Retina (tissue), 1 donor: ENCODE data around the gene ADAMTS6.
"Not testable (repeated sequence)": the region's sequence is repeated elsewhere in the genome, so short reads cannot be mapped to it uniquely, and the experiment has no call there.

ENCODE experiments used
- DNase-seq: peaks from one replicate; pipeline ENCODE4 v3.0.0-alpha.2; 2016

Gene ADAMTS6

GRCh38 chr5:65462139-65462705, 19.5 kb downstream of the ADAMTS6 start:
- DNase-seq: no peak

DNA sequence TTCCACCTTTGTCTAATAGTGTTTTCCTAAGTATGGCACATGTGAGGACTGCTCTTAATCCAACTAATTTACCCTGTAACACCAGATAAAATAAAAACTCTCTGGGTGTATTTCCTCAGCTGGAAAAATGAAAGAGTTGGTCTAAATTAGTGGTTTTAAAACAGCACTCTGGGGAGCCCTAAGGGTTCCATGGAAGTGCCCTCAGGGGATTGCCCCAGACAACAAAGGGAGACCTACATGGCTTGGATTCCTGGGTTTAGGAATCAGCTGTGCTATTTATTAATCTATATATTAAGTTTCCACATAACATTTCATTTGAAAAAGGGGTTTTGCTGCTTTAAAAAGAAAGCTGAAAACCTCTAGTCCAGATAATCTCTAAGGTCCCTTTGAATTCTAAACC, 20.2 kb downstream of the ADAMTS6 start:
- no peak for DNase-seq

DNA sequence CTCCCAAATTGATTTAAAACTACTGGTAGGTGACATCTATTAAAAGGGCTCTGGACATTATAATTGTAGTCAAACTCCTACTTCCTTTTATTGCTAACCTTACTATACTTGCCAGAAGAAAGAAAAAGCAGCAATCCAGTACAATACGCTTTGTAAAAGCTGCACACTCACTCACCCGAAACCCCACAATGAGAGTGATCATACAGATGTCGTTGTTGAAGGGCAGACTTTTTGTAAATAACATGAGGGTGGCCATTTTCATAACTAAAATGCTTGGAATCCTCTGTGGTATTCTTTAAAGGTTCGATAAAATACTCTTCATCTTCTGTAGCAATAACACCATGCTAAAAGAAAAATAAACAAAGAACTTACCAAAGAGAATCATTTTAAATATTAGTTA, 21.7 kb downstream of the ADAMTS6 start:
- DNase-seq: no peak

- DNase-seq: no peak
These were observed 26.7 kb downstream of the ADAMTS6 start for GRCh38 chr5:65455064-65455463.

GRCh38 chr5:65451436-65451835, 30.3 kb downstream of the ADAMTS6 start:
- DNase-seq: no peak

- DNase-seq: no peak
These were observed 35.0 kb downstream of the ADAMTS6 start for GRCh38 chr5:65446682-65447081.

DNA sequence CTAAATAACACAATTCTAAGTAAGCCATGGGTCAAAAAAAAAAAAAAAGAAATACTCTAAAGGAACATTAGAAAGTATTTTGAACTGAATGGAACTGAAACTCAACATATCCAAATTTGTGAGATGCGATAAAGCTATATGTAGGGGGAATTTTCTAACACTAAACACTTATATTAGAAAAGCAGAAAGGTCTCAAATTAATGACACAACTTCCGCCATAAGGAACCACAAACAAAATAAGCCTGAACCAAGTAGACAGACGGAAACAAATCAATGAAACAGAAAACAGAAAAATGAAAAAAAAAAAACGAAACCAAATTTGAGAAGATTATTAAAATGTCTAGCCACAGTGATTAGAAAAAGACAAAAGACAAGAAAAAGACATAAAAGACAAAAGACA, 39.9 kb downstream of the ADAMTS6 start:
- no peak for DNase-seq

DNA sequence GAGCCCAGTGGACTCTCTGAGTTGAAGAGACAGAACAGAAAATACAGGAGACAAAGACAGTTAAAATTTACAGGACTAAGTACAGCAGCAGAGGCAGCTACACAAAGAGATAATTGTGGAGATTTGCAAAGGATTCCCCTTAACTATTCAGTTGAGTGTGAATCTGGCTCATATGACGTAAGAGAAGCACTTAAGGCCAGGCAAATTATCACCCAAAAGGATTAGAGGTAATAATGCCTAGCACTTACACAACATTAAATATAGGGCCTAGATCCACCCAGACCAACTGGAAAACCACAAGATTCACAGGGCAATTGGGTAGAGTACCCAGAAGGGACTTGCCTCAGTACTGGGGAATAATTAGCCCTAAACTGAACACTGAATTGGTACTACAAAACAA, 41.3 kb downstream of the ADAMTS6 start:
- DNase-seq: no peak

GRCh38 chr5:65434122-65434521, 47.6 kb downstream of the ADAMTS6 start:
- DNase-seq: no peak

GRCh38 chr5:65426656-65427055, 55.1 kb downstream of the ADAMTS6 start:
- DNase-seq: no peak

DNA sequence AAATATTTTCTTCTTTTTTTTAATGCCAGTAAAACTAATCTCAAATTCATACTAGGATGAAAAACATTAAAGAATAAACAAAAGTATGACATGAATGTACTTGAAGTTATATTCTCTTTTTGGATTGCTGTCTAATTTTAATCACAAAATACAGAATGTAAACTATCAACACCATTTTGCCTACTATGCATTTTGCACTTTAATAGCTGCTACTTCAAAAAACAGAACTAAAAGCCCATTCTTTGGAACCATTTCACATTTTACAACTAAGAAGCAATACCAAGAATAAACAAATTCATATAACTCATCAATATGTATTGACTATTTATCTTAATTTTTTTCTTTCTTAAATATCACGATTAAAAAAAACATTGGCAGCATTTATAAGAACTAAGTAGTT, 58.1 kb downstream of the ADAMTS6 start:
- DNase-seq: no peak

DNA sequence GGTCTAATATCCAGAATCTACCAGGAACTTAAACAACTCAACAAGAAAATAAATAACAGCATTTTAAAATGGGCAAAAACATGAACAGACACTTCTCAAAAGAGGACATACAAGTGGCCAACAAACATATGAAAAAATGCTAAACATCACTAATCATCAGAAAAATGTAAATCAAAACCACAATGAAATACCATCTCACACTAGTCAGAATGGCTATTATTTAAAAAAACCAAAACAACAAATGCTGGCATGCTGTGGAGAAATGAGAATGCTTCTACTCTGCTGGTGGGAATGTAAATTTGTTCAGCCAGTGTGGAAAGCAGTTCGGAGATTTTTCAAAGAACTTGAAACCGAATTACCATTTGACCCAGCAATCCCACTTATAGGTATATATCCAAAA, 63.1 kb downstream of the ADAMTS6 start:
- DNase-seq: no peak

DNA sequence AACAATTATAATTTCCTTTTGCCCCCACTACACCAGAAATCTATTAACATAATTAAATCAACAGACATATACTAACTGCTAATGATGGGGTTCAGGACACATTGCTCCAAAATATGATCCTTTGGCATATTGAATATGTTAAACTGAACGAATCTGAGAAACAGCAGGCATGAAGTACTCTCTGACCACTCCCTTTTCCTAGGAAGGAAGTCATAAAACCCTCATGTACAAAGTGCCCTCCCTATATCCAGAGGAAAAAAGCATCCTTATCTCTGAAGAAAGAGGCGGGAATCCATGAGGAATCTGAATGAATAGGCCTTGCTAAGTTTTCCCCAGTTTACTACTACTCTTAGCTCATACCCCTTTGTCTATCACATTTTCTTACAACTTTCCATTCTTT, 67.9 kb downstream of the ADAMTS6 start:
- no peak for DNase-seq

DNA sequence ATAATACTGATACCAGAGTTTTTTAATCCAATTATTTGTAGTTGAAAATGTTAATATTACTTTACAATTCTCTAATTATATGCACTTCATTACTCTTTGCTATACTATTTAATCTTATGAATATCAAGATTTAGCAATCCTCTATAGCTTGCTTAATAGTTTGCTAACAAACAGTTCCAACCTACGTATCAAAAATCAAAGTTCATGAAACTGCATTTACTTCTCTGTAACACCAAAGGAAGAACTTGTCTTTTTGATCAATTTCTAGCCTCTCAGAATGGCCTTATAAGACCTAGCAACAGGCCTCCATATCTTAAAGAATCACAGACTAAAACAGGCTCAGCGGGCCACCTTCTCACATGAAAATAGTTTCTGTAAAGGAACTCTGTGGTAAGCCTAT, 68.9 kb downstream of the ADAMTS6 start:
- DNase-seq: no peak

DNA sequence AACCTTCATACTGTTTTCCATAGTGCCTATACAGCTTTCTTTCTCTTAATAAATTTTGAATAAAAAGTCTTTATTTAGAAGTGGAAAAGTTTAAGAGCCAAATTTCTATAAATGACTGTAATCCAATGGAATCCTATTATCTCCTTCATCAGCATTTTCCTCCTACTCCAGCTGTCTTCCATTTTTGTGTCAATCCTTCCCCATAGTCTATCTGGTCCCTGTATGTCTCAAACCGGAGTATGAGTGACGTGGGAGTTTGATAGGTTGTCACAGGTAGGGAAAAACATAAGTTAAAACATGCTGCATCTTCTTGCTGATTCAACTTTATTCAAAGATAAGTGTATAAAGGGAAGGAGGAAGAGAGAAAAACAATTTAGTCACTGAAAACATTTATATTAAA, 70.4 kb downstream of the ADAMTS6 start:
- no peak for DNase-seq

- no peak for DNase-seq
These were observed 86.1 kb downstream of the ADAMTS6 start for GRCh38 chr5:65395526-65396155.

DNA sequence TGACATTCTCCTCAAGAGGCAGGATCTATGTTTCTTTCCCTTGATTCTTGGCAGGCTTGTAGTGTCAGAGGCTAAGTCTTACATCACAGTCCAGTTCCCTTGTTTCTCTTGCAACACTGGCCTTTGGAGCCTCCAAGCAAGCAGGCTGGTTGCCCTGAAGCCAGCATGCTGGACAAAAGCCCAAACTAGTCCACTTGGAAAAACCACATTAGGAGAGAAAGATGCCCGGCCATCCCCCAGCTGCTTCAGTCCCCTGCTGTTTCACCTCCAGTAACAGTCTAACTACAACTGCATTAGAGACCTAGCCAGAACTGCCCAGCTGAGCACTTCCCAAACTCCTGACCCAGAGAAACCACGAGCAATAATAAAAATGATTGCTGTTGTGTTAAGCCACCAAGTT, 87.6 kb downstream of the ADAMTS6 start:
- peak; percentile 23 for DNase-seq

DNA sequence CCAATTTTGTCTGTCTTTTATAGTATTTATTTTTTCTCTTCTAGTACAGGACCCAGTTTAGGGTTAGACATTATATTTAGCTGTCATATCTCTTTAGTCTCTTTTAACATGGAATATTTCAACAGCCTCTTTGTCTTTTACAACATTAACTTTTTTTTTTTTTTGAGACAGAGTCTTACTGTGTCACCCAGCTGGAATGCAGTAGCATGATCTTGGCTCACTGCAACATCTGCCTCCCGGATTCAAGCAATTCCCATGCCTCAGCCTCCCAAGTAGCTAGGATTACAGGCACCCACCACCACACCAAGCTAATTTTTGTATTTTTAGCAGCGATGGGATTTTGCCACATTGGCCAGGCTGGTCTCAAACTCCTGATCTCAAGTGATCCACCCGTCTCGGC, 90.1 kb downstream of the ADAMTS6 start:
- no peak for DNase-seq

DNA sequence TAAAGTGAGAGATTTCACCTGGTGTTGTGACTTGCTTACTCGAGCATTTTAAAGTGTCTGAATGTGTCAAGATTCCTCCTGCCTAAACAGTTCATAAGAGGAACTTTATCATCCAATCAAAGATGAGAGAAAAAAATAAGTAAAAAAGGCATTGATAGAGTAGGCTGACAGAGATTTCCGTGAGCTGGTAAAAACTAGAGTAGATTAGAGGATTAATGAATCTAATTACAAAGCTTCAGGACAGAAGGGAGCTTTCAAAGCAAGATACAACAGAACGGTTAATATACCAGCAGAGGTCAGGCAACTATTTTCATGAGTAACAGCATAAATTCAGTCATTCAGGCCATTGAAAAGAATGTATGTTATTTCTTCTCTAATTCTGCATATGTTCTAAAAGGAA, 91.5 kb downstream of the ADAMTS6 start:
- no peak for DNase-seq

GRCh38 chr5:65383859-65384258, 97.9 kb downstream of the ADAMTS6 start:
- DNase-seq: no peak

- no peak for DNase-seq
These were observed 99.1 kb downstream of the ADAMTS6 start for GRCh38 chr5:65382582-65382981.

DNA sequence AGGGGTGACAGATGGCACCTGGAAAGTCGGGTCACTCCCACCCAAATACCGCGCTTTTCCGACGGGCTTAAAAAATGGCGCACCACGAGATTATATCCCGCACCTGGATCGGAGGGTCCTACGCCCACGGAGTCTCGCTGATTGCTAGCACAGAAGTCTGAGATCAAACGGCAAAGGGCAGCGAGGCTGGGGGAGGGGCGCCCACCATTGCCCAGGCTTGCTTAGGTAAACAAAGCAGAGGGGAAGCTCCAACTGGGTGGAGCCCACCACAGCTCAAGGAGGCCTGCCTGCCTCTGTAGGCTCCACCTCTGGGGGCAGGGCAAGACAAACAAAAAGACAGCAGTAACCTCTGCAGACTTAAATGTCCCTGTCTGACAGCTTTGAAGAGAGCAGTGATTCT, 111.2 kb downstream of the ADAMTS6 start:
- not testable (repeated sequence) for DNase-seq

- DNase-seq: no peak
These were observed 115.1 kb downstream of the ADAMTS6 start for GRCh38 chr5:65366655-65367054.

- DNase-seq: no peak
These were observed 116.8 kb downstream of the ADAMTS6 start for GRCh38 chr5:65364907-65365306.

- DNase-seq: no peak
These were observed 118.2 kb downstream of the ADAMTS6 start for GRCh38 chr5:65363499-65363898.
